K562 (cell line): ENCODE measurements around the gene DHRS12. TPM values are rescaled to one million over a fixed set of nuclear protein-coding genes. Genes with fewer than 3 reads are reported as not detected.
A peak's percentile ranks its signal among the peaks of the same experiment; 100 is the strongest.

ENCODE experiments used
- HDAC6 ChIP-seq: IDR thresholded peaks from 2 replicates; pipeline ENCODE4 v1.6.1; 2012; ENCODE audit warnings: low read depth, mild to moderate bottlenecking, control low read depth, inconsistent platforms, low read length, moderate library complexity
- HDAC8 ChIP-seq: fragments of 450-650 bp; IDR thresholded peaks from 2 replicates; pipeline ENCODE4 v1.6.1; 2016; ENCODE audit warnings: mild to moderate bottlenecking, missing genetic modification characterization, moderate library complexity, missing compliant biosample characterization
- KDM2B ChIP-seq: fragments of 250-450 bp; sonication (Bioruptor Pico); IDR thresholded peaks from 2 replicates; pipeline ENCODE4 v1.8.0; 2021; ENCODE audit warnings: mild to moderate bottlenecking, moderate library complexity
- MAFF ChIP-seq: IDR thresholded peaks from 2 replicates; pipeline ENCODE4 v1.6.1; 2012; ENCODE audit warnings: low read length, improper control_type of control experiment
- NBN ChIP-seq: fragments of 450-650 bp; IDR thresholded peaks from 2 replicates; pipeline ENCODE4 v1.6.1; 2016; ENCODE audit warnings: low read depth, mild to moderate bottlenecking
- SMARCE1 ChIP-seq: fragments of 450-650 bp; IDR thresholded peaks from 2 replicates; pipeline ENCODE4 v1.7.1; 2016; ENCODE audit warnings: mild to moderate bottlenecking
- polyA plus RNA-seq, 8 experiments: library from polyadenylated mRNA; depleted of rRNA in 4 of 8; stranded (reverse) in 5 of 8; unstranded in 3 of 8; fragments of >200 nt; fragmentation: Nextera tagmentation in 2 of 8; fragmentation: Illumina TruSeq in 1 of 8; extraction: Ambion mirVana in 2 of 8; extraction: Trizol in 1 of 8; gene quantifications; 2 replicates each; pipeline versions ENCODE4 v1.2.1 to v1.2.3, GENCODE V29; 2011 to 2014; ENCODE audit warnings: inconsistent platforms in 1 of 8, missing spikeins in 1 of 8
- total RNA-seq, 7 experiments: library from RNA; depleted of rRNA in 6 of 7; stranded (reverse); fragments of >200 nt in 6 of 7; fragmentation: Illumina TruSeq in 2 of 7; extraction: Trizol in 2 of 7; gene quantifications; 2 replicates each; pipeline versions ENCODE4 v1.2.1 to v1.2.3, GENCODE V29; 2011 to 2021; ENCODE audit warnings: low replicate concordance in 1 of 7
- TF ChIP-seq, protein P1 (sequence below), 2 experiments: fragments of 450-650 bp in 1 of 2; sonication (generic) in 1 of 2; formaldehyde crosslinking in 1 of 2; IDR thresholded peaks; 2 replicates each; pipeline versions ENCODE4 v1.7.1 to v1.9.0; 2016 to 2022; ENCODE audit warnings: inconsistent platforms in 1 of 2, mild to moderate bottlenecking in 1 of 2, missing genetic modification reagents in 1 of 2
- TF ChIP-seq, protein P2 (sequence below): IDR thresholded peaks from 2 replicates; pipeline ENCODE4 v1.6.1; 2011; ENCODE audit warnings: borderline replicate concordance, low read depth, mild to moderate bottlenecking, moderate library complexity, low read length; ENCODE audit not compliant: insufficient read depth, poor library complexity, severe bottlenecking
- TF ChIP-seq, protein P3 (sequence below): fragments of 200-800 bp; sonication (Bioruptor generic); IDR thresholded peaks from 2 replicates; pipeline ENCODE4 v1.6.1; 2017; ENCODE audit warnings: missing genetic modification characterization, missing compliant biosample characterization

Gene DHRS12
- total and polyA plus RNA-seq, 9 of the 15 experiments (the other 6 are each of a cell fraction or from before 2014, with no cell fraction given) = 0.62 to 2.7 (median 0.98) TPM

DNA sequence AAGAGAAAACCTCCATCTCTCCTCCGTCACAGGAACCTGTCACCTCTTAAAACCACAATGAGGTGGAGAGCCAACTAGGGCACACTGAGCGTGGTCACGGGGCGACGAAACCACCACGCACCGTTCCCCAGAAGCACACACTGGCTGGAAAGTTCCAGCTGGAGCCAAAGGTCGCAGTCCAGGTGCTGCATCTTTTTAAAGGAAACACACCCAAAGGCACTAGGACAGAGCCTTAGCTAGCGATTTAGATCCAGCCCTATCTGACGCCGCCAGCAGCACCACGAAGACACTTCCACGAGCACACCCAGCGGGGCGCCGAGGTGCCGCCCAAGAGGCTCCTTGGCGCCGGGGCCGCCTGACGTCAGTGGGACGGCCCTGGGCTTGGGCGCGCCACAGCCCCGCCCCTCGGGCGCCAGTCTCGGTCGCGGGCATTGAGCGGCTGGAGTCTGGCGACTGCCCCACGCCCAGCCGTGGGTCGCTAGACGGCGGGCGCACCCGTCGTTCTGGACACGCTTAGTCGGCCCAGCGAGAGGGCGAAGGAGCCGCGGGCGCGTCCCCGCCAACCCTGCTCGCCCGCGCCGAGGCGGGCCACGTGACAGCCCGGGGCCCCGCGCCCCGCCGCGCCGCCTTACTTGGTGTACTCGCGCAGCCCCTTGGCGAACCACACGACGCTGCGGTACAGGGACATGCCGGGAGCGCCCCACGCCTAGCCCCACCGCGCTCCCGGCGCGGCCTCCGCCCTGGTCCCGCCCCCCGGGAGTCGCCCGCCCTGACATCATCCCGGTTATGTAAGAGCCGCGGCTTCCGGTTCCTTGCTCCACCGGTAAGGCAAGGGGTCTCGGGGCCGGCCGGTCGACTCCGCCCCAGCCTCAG lies at the start of gene DHRS12 (continued):
- TF ChIP-seq, protein P1, sequence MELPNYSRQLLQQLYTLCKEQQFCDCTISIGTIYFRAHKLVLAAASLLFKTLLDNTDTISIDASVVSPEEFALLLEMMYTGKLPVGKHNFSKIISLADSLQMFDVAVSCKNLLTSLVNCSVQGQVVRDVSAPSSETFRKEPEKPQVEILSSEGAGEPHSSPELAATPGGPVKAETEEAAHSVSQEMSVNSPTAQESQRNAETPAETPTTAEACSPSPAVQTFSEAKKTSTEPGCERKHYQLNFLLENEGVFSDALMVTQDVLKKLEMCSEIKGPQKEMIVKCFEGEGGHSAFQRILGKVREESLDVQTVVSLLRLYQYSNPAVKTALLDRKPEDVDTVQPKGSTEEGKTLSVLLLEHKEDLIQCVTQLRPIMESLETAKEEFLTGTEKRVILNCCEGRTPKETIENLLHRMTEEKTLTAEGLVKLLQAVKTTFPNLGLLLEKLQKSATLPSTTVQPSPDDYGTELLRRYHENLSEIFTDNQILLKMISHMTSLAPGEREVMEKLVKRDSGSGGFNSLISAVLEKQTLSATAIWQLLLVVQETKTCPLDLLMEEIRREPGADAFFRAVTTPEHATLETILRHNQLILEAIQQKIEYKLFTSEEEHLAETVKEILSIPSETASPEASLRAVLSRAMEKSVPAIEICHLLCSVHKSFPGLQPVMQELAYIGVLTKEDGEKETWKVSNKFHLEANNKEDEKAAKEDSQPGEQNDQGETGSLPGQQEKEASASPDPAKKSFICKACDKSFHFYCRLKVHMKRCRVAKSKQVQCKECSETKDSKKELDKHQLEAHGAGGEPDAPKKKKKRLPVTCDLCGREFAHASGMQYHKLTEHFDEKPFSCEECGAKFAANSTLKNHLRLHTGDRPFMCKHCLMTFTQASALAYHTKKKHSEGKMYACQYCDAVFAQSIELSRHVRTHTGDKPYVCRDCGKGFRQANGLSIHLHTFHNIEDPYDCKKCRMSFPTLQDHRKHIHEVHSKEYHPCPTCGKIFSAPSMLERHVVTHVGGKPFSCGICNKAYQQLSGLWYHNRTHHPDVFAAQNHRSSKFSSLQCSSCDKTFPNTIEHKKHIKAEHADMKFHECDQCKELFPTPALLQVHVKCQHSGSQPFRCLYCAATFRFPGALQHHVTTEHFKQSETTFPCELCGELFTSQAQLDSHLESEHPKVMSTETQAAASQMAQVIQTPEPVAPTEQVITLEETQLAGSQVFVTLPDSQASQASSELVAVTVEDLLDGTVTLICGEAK (IDR thresholded peaks at IDR 0.05) = peak; percentile 44; the same call in 1 of the 2 replicates
- TF ChIP-seq, protein P1 (CRISPR knock-in tag; IDR thresholded peaks at IDR 0.05) = no peak
- TF ChIP-seq, protein P2, sequence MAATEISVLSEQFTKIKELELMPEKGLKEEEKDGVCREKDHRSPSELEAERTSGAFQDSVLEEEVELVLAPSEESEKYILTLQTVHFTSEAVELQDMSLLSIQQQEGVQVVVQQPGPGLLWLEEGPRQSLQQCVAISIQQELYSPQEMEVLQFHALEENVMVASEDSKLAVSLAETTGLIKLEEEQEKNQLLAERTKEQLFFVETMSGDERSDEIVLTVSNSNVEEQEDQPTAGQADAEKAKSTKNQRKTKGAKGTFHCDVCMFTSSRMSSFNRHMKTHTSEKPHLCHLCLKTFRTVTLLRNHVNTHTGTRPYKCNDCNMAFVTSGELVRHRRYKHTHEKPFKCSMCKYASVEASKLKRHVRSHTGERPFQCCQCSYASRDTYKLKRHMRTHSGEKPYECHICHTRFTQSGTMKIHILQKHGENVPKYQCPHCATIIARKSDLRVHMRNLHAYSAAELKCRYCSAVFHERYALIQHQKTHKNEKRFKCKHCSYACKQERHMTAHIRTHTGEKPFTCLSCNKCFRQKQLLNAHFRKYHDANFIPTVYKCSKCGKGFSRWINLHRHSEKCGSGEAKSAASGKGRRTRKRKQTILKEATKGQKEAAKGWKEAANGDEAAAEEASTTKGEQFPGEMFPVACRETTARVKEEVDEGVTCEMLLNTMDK = peak; percentile 25
- no peak for TF ChIP-seq HDAC8
- TF ChIP-seq, protein P3, sequence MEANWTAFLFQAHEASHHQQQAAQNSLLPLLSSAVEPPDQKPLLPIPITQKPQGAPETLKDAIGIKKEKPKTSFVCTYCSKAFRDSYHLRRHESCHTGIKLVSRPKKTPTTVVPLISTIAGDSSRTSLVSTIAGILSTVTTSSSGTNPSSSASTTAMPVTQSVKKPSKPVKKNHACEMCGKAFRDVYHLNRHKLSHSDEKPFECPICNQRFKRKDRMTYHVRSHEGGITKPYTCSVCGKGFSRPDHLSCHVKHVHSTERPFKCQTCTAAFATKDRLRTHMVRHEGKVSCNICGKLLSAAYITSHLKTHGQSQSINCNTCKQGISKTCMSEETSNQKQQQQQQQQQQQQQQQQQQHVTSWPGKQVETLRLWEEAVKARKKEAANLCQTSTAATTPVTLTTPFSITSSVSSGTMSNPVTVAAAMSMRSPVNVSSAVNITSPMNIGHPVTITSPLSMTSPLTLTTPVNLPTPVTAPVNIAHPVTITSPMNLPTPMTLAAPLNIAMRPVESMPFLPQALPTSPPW (CRISPR knock-in tag) = peak; percentile 81
- no peak for TF ChIP-seq MAFF
- peak; percentile 41; the same call in 1 of the 2 replicates for TF ChIP-seq NBN
- TF ChIP-seq KDM2B = no peak
- TF ChIP-seq SMARCE1 = peak; percentile 70
- no peak for TF ChIP-seq HDAC6
